Measurements from ENCODE around the gene MYBPC2.
"Not testable (repeated sequence)": the region's sequence is repeated elsewhere in the genome, so short reads cannot be mapped to it uniquely, and the experiment has no call there.

The MYBPC2 gene

DNA sequence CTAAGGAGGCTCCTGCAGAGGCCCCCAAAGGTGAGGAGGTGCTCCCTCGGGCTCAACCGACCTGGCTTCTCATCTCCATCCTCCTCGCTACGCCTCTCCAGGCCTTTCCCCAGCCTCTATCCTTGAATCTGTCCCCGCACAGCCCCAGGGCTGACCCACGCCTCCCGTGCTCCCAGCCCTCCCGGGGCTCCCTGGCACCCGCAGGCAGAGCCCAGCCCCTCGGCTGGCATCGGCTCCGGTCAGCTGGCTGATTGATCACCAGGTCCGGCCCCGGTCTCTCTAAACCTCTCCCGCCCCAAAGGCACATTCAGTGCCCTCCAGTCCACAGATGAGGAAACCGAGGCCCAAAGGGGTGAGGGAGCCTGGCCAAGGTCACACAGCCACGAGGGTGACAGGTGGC lies 2.5 kb downstream of the MYBPC2 start:
- H3K36me3 ChIP-seq (ENCODE audit: insufficient read depth, low read length): no peaks in the 10 kb centered on the region
- H3K4me1 ChIP-seq (ENCODE audit: insufficient read depth, low read length, severe bottlenecking): peaks cover 42% of the 10 kb centered on the region
- no peak overlapping the region for H3K4me3 ChIP-seq (ENCODE audit: low read depth, low read length, poor library complexity, severe bottlenecking)
- no peaks in the 10 kb centered on the region for H3K79me2 ChIP-seq (ENCODE audit: insufficient read depth, low read length)
- no peaks in the 10 kb centered on the region for H4K20me1 ChIP-seq (ENCODE audit: insufficient read depth, low read length)
- no peak overlapping the region for H3K9ac ChIP-seq (ENCODE audit: low read length)
- no peaks in the 10 kb centered on the region for H3F3A ChIP-seq (ENCODE audit: insufficient read depth, low read length)
- H3K4me2 ChIP-seq (ENCODE audit: low read length): no peak overlapping the region
- no peak overlapping the region for H2AFZ ChIP-seq (ENCODE audit: low read length)
- TF ChIP-seq, protein P1, sequence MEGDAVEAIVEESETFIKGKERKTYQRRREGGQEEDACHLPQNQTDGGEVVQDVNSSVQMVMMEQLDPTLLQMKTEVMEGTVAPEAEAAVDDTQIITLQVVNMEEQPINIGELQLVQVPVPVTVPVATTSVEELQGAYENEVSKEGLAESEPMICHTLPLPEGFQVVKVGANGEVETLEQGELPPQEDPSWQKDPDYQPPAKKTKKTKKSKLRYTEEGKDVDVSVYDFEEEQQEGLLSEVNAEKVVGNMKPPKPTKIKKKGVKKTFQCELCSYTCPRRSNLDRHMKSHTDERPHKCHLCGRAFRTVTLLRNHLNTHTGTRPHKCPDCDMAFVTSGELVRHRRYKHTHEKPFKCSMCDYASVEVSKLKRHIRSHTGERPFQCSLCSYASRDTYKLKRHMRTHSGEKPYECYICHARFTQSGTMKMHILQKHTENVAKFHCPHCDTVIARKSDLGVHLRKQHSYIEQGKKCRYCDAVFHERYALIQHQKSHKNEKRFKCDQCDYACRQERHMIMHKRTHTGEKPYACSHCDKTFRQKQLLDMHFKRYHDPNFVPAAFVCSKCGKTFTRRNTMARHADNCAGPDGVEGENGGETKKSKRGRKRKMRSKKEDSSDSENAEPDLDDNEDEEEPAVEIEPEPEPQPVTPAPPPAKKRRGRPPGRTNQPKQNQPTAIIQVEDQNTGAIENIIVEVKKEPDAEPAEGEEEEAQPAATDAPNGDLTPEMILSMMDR (IDR thresholded peaks at IDR 0.05; ENCODE audit: low read length): no peak
- no peak for TF ChIP-seq EZH2 (IDR thresholded peaks at IDR 0.05; ENCODE audit: borderline replicate concordance, low read length)
- no peaks in the 10 kb centered on the region for H3K9me2 ChIP-seq (ENCODE audit: low read depth, low read length)
- no peaks in the 10 kb centered on the region for H3K9me3 ChIP-seq (ENCODE audit: low read length)
- H3K27me3 ChIP-seq (ENCODE audit: insufficient read depth, low read length): no peaks in the 10 kb centered on the region
- H3K27ac ChIP-seq (ENCODE audit: low read depth, low read length, poor library complexity, severe bottlenecking): no peak overlapping the region

DNA sequence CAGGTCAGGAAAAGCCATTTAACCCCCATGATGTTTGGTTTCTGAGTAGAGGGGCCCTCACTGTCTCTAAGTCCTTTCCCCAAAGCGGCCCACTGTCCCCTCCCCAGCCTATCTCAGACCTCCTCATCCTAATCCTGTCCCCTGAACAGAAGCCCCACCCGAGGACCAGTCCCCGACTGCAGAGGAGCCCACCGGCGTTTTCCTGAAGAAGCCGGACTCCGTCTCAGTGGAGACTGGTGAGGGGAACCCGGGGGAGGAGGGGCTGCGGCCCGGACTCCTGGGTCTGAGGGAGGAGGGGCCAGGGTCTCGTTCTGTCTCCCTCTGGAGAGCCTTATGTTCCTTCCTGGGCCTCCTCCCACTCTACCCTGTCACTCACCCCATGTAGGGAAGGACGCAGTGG lies 2.9 kb downstream of the MYBPC2 start:
- Histone ChIP-seq H3K27me3 (ENCODE audit: insufficient read depth, low read length) (no peaks in the 10 kb centered on the region), H3K9me2 (ENCODE audit: low read depth, low read length) (no peaks in the 10 kb centered on the region), H3K9me3 (ENCODE audit: low read length) (no peaks in the 10 kb centered on the region), H3K4me3 (ENCODE audit: low read depth, low read length, poor library complexity, severe bottlenecking) (no peak overlapping the region), H2AFZ (ENCODE audit: low read length) (no peak overlapping the region), H3K9ac (ENCODE audit: low read length) (no peak overlapping the region), H3K4me2 (ENCODE audit: low read length) (no peak overlapping the region), H3K79me2 (ENCODE audit: insufficient read depth, low read length) (no peaks in the 10 kb centered on the region), H3K27ac (ENCODE audit: low read depth, low read length, poor library complexity, severe bottlenecking) (no peak overlapping the region), H3K4me1 (ENCODE audit: insufficient read depth, low read length, severe bottlenecking) (peaks cover 39% of the 10 kb centered on the region), H3K36me3 (ENCODE audit: insufficient read depth, low read length) (no peaks in the 10 kb centered on the region), H3F3A (ENCODE audit: insufficient read depth, low read length) (no peaks in the 10 kb centered on the region), H4K20me1 (ENCODE audit: insufficient read depth, low read length) (no peaks in the 10 kb centered on the region)
- TF ChIP-seq, protein P1 (IDR thresholded peaks at IDR 0.05; ENCODE audit: low read length): no peak
- TF ChIP-seq EZH2 (IDR thresholded peaks at IDR 0.05; ENCODE audit: borderline replicate concordance, low read length): no peak

DNA sequence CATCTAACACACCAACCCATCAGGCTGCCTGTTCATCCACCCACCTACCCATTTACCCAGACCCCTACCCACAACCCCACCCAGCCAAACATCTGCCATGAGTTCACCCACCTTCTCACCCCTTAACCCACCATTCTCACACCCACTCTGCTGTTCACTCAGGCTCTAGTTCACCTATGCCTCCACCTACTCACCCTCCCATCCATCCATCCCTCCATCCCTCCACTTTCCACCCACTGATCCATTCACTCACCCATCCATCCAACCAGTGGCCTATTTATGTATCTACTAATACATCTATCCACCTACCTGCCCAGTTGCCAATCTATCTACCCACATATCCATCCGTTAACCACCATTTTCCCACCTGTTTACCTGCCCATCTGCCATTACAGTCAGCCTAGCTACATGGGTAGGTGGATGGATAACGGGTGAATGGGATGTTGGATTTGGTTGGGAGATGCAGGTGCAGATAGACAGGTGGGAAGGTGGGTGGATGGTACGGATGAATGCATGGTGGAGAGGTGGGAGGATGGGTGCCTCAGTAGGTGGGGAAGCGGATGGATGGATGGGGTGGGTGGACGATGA lies 5.3 kb downstream of the MYBPC2 start:
- H2AFZ ChIP-seq (ENCODE audit: low read length): no peak overlapping the region
- no peaks in the 10 kb centered on the region for H3K9me3 ChIP-seq (ENCODE audit: low read length)
- no peak for TF ChIP-seq EZH2 (IDR thresholded peaks at IDR 0.05; ENCODE audit: borderline replicate concordance, low read length)
- TF ChIP-seq, protein P1 (IDR thresholded peaks at IDR 0.05; ENCODE audit: low read length): no peak
- H3K4me2 ChIP-seq (ENCODE audit: low read length): no peak overlapping the region
- H3K4me1 ChIP-seq (ENCODE audit: insufficient read depth, low read length, severe bottlenecking): peaks cover 20% of the 10 kb centered on the region
- no peak overlapping the region for H3K27ac ChIP-seq (ENCODE audit: low read depth, low read length, poor library complexity, severe bottlenecking)
- no peaks in the 10 kb centered on the region for H3K9me2 ChIP-seq (ENCODE audit: low read depth, low read length)
- H3K4me3 ChIP-seq (ENCODE audit: low read depth, low read length, poor library complexity, severe bottlenecking): no peak overlapping the region
- no peaks in the 10 kb centered on the region for H3K36me3 ChIP-seq (ENCODE audit: insufficient read depth, low read length)
- no peaks in the 10 kb centered on the region for H3K79me2 ChIP-seq (ENCODE audit: insufficient read depth, low read length)
- H3K27me3 ChIP-seq (ENCODE audit: insufficient read depth, low read length): no peaks in the 10 kb centered on the region
- H3K9ac ChIP-seq (ENCODE audit: low read length): no peak overlapping the region
- H4K20me1 ChIP-seq (ENCODE audit: insufficient read depth, low read length): no peaks in the 10 kb centered on the region
- no peaks in the 10 kb centered on the region for H3F3A ChIP-seq (ENCODE audit: insufficient read depth, low read length)

DNA sequence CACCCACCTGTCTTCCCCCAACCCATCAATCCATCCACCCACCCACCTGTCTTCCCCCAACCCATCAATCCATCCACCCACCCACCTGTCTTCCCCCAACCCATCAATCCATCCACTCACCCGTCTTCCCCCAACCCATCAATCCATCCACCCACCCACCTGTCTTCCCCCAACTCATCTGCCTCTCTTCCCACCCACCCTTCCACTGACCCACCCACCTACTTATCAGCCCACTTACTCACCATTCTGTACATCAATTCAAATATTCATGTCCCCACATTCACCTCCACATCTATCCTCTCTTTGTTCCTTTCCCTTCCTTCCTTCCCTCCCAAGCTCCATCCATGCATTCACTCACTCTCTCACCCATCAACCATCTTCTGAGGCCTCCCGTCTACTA lies 6.4 kb downstream of the MYBPC2 start:
- H3K4me1 ChIP-seq (ENCODE audit: insufficient read depth, low read length, severe bottlenecking); H3F3A ChIP-seq (ENCODE audit: insufficient read depth, low read length); H3K9ac ChIP-seq (ENCODE audit: low read length); H3K27ac ChIP-seq (ENCODE audit: low read depth, low read length, poor library complexity, severe bottlenecking); H3K27me3 ChIP-seq (ENCODE audit: insufficient read depth, low read length); H3K4me3 ChIP-seq (ENCODE audit: low read depth, low read length, poor library complexity, severe bottlenecking); H3K9me2 ChIP-seq (ENCODE audit: low read depth, low read length); H3K79me2 ChIP-seq (ENCODE audit: insufficient read depth, low read length); H3K36me3 ChIP-seq (ENCODE audit: insufficient read depth, low read length); H3K9me3 ChIP-seq (ENCODE audit: low read length); H3K4me2 ChIP-seq (ENCODE audit: low read length); H4K20me1 ChIP-seq (ENCODE audit: insufficient read depth, low read length); H2AFZ ChIP-seq (ENCODE audit: low read length): not testable (repeated sequence)

Measured in OCI-LY1 (cell line).